NCI-H2171 (cell line): ENCODE data around the gene CCDC146.

Experiments
- DNase-seq: peaks from one replicate; lab custom pipeline; 2025; lab: John Stamatoyannopoulos, UW

Gene CCDC146

GRCh38 chr7:77284005-77284404, 161.6 kb downstream of the CCDC146 start:
- DNase-seq: no peak

DNA sequence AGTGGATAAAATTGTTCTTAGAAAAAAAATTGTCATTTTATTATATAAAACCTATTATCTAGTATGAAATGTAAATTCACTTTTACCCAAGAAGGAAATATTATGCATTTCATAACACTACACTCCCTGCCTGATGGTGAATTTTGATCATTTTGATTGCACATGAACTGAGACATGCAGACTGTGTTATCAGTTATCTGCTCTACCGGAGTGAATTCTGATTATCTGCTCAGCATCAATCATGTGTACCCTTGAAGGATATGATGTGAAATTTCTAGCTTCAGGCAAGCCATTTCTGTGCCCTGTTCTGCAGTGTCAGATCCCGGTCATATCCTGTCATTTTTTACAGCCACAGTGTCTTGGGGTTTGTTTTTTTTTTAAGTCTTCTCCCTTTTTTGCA, 162.2 kb downstream of the CCDC146 start:
- no peak for DNase-seq

GRCh38 chr7:77288676-77289320, 166.4 kb downstream of the CCDC146 start:
- no peak for DNase-seq

DNA sequence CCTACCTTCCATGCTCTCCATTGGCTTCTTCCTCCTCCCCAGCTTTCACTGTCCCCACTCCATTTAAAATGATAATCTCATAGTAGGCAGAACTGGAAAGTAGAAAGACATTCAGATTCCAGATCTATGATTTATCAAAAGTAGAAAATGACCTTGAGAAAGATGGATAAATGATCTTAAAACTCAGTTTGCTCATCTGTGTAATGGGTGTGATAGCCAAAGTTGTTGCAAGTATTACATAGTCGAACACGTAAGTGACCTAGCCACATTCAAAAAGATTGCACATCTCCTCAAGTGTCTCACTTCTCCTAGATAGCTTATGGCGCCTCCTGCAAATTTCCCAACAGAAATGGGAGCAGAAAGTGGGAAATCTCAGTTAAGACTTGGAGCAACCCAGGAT, 167.0 kb downstream of the CCDC146 start:
- no peak for DNase-seq

DNA sequence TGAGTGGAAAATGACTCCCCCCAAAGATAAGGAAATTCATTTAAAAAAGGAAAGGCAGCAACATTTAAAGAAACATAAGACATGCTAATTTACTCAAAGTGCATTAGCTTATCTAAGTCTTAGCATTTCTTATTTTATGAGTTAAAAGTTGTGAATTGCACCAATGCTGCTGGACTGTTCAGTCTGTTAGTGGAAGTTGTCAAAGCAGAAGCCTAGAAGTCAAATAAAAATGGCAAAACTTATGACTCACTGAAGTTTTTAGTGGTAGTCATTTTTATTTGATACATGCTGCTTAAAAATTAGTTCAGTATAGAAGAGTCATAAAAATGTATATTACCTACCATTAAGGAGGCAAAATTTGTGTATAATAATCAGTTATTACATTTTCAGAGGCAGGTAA, 168.0 kb downstream of the CCDC146 start:
- no peak for DNase-seq

DNA sequence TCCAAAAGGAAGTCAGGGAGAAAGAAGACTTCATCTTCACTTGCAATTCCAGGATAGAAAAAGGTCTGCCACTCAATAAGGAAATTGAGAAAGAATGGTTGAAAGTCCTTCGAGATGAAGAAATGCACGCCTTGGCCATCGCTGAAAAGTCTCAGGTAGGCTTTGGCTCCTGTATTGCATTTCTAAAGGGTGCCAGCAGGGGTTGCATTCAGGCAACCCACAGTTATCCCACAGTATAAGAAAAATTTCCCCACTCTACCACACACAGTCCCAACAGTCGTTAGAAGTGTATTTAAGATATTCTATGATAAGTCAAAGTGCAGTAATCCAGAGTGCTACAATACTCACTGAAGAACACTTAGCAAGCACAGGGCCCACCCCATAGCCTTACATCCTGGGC, 170.6 kb downstream of the CCDC146 start:
- no peak for DNase-seq

GRCh38 chr7:77295549-77295948, 173.1 kb downstream of the CCDC146 start:
- no peak for DNase-seq

DNA sequence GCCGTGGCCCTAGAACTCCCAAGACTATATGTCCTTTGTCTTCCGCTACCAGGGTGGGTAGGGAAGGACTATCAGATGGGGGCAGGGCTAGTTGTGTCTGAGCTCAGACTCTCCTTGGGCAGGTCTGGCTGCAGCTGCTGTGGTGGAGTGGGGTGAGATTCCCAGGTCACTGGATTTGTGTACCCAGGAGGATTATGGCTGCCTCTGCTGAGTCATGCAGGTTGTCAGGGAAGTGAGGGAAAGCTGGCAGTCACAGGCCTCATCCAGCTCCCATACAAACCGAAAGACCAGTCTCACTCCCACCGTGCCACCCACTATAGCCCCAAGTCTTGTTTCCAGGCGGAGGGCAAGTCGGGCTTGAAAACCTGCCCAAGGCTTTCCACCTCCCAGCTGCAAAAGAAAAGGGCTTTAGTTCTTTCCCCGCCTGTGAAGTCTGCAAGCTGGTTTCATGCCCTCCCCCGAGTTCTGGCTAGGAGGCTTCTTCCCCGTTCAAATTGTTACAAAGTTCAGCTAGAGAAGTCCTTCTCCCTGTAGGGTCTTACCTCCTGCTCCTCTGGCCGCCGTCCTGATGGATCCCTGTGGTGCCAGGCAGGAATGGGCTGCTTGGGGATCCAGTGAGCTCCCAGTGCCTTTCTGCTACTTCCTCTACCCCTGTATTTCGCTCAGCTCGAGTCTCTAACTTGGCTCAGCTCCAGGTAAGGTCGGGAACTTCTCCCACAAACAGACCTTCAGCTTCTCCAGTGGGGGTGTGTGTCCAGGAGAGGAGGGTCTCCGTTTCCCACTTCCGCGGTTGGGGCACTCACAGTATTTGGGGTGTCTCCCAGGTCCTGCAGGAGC, 184.0 kb downstream of the CCDC146 start:
- no peak for DNase-seq

GRCh38 chr7:77308792-77309191, 186.4 kb downstream of the CCDC146 start:
- no peak for DNase-seq

DNA sequence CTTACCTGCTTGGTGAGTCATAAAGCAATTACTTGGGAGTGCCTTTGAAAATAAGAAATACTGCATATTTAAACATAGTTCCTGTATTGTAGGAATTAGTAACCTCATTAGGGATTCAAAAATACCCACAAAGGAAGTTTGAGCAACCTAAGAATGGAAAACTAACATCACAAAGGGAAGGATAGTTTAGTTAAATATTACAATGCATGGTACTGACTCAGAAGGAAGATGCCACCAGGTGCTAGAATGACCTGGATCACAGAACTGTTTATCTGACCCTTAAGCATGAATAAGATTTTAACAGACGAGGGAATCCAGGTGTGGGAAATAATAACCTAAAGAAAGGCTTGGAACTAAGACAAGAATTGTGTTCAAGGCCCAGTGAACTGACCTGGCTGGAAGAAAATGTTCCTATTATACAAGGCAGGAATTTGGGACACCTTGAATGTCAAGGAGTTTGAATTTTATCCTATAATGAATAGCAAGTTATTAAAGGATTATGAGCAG, 187.4 kb downstream of the CCDC146 start:
- DNase-seq: no peak

DNA sequence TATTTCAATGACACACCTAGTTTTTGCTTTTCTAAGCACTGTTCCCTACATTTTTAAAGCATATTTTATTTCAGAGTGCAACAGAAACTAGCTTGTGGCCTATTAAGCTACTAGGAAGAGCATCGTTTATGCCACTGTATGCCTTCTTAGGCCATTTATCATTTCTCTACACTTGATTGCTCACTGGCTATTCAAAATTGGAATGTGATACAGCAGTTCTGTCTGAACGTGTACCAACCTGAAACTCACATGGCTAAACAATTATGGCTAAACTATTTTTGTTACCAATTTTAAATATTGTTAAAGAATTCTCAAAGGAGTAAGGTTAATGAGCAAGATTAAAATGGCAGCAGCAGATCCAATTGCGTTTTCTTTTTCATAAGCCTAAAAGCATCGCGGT, 188.6 kb downstream of the CCDC146 start:
- no peak for DNase-seq

DNA sequence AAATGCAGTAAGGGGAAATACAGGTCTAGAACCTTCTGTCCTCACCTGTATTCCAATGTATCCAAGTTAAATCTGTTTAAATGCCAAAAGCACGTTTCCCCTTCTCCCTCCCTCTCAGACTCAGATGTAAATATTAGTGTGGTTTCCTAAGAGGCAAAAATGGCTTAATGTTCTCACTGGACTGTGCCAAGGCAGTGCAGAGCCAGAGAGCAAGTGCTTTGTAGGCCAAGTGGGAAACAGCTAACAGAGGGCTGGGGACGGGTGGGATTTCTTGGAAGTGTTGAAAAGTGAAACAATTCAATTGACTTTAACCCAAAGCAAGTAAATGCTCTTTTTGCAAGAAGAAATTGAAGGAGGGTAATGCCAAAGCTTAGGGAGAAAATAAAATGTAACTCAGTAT, 190.7 kb downstream of the CCDC146 start:
- no peak for DNase-seq

GRCh38 chr7:77313876-77314480, 191.6 kb downstream of the CCDC146 start:
- DNase-seq: no peak

GRCh38 chr7:77315182-77315591, 192.8 kb downstream of the CCDC146 start:
- DNase-seq: no peak

DNA sequence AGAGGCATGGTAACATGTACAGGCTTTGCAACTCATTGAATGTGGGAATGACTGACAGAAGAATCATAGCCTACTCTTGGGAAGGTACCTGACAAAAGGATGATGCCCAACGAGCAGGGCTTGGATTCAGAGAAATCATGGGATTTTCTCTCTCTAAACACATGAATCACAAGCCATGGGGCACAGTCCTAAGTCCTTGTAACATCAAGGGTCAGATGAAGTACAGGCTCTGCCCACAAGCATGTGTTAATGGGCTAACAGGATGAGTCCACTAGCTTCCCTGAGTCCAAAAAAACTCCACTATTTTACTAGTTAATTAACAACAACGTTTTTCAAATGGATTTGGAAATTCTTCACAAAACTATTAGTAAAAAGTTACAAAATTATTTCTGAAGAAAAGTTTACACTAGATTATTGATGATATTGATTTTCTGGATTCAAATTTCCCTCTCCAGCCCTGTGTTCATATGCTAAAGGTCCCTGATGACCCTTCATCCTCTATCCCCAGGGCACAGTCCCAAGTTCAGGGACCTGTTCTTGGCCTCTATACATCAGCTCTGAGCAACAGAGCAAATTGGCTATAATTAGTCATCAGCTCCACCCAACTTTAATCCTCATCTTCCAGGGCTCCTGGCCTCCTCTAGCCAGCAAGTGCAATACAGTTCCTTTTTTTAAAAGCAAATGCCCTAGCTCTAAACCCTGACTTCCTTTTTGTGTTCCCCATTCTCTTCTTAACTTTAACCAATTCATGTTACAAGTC, 194.0 kb downstream of the CCDC146 start:
- no peak for DNase-seq

GRCh38 chr7:77318019-77318418, 195.6 kb downstream of the CCDC146 start:
- no peak for DNase-seq

DNA sequence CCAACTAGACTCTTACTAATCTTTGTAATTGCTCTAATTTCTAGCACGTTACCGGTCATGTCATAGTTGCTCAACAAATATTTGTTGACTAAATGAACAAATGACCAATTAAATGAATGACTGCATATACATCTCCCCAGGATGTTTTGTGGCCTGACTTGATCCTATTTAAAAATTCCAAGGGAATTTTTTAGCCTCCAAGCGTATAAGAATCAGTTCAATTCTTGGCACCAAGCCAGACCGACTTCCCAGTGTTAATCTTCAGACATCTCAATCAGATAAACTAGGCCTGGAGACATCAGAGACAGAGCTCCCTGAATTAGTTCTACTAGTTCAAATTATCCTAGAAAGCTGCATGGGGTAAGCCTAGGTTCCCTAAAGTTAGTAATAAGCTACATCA, 197.7 kb downstream of the CCDC146 start:
- no peak for DNase-seq

- no peak for DNase-seq
These were observed 198.3 kb downstream of the CCDC146 start for GRCh38 chr7:77320714-77321113.

DNA sequence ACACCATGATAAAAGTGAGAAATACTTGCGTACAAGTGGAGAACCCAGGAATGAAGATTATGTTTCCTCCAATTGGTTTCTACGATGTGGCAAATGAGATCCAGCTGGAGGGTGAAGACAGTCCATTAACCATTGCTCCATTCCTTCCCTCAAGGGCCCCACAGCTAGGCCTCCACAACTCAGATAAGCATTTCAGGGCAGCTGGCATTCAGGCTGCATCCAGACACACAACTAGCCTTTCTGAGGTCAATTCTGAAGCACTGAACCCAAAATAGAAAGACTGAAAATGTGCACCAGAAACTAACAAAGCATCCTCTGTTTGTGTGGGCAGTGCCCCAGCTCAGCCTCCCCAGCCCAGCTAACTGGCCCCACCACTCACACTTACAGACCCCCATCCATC, 198.9 kb downstream of the CCDC146 start:
- no peak for DNase-seq

GRCh38 chr7:77326131-77326530, 203.7 kb downstream of the CCDC146 start:
- DNase-seq: no peak

GRCh38 chr7:77327067-77327931, 204.9 kb downstream of the CCDC146 start:
- no peak for DNase-seq
